DND-41 (cell line): Measurements from ENCODE around the gene CALB2.

ENCODE experiments used
- EZH2 ChIP-seq: IDR thresholded peaks from 3 replicates; pipeline ENCODE4 v1.6.1; 2012; ENCODE audit warnings: borderline replicate concordance, low read depth, mild to moderate bottlenecking, moderate library complexity, low read length, inconsistent platforms; ENCODE audit not compliant: severe bottlenecking
- TF ChIP-seq, protein P1 (sequence below): IDR thresholded peaks from 2 replicates; pipeline ENCODE4 v1.5.1; 2012; ENCODE audit warnings: borderline replicate concordance, low read length, moderate library complexity, mild to moderate bottlenecking; ENCODE audit not compliant: poor library complexity, severe bottlenecking; ENCODE audit errors: extremely low read depth

DNA sequence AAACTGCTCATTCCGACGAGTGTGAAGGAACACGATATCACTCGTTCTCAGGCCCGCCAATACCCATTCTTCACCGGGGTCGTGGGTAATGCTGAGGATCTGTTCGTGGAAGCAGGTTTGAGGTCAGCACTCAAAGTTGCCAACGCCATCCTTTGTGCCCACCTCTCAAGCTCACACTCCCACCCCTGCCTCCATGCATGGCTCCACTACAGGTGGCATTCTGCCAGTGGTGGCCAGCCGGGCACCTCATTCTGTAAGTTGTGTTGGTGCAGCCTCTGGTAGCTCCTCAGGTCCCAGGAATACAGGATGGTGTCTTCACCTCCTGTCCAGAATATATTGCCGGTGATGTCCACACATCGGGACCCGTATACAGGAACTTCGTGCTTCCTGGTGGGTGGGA lies 72.7 kb downstream of the CALB2 start:
- TF ChIP-seq, protein P1, sequence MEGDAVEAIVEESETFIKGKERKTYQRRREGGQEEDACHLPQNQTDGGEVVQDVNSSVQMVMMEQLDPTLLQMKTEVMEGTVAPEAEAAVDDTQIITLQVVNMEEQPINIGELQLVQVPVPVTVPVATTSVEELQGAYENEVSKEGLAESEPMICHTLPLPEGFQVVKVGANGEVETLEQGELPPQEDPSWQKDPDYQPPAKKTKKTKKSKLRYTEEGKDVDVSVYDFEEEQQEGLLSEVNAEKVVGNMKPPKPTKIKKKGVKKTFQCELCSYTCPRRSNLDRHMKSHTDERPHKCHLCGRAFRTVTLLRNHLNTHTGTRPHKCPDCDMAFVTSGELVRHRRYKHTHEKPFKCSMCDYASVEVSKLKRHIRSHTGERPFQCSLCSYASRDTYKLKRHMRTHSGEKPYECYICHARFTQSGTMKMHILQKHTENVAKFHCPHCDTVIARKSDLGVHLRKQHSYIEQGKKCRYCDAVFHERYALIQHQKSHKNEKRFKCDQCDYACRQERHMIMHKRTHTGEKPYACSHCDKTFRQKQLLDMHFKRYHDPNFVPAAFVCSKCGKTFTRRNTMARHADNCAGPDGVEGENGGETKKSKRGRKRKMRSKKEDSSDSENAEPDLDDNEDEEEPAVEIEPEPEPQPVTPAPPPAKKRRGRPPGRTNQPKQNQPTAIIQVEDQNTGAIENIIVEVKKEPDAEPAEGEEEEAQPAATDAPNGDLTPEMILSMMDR = no peak
- TF ChIP-seq EZH2 = no peak
